Ovary (tissue), 9 donors: ENCODE data around the gene SLC12A3. TPM values are rescaled to one million over a fixed set of nuclear protein-coding genes. Genes with fewer than 3 reads are reported as not detected.
"Not testable (repeated sequence)": the region's sequence is repeated elsewhere in the genome, so short reads cannot be mapped to it uniquely, and the experiment has no call there.

Experiments
- DNase-seq, 5 donors: peaks; one replicate each; pipeline ENCODE4 v3.0.0-alpha.2; 2019 to 2020
- H3K27ac ChIP-seq, 2 donors: fragments of 200-600 bp; one replicate each; pipeline versions ENCODE4 v1.5.1 to v1.8.0; 2019 to 2022
- H3K27me3 ChIP-seq: fragments of 200-600 bp; one replicate; pipeline ENCODE4 v1.8.0; 2022
- H3K36me3 ChIP-seq: fragments of 200-600 bp; sonication (generic); one replicate; pipeline ENCODE4 v1.5.1; 2019
- H3K4me1 ChIP-seq: one replicate; pipeline ENCODE4 v1.8.1; 2013; ENCODE audit warnings: mild to moderate bottlenecking, moderate library complexity; ENCODE audit not compliant: insufficient read depth
- H3K4me3 ChIP-seq: fragments of 200-600 bp; sonication (generic); one replicate; pipeline ENCODE4 v1.5.1; 2017
- H3K9me3 ChIP-seq, 2 donors: fragments of 200-600 bp in 1 of 2; sonication (generic) in 1 of 2; one replicate each; pipeline versions ENCODE4 v1.5.1 to v1.8.1; 2013 to 2019; ENCODE audit warnings: mild to moderate bottlenecking in 1 of 2, moderate library complexity in 1 of 2
- EP300 ChIP-seq: sonication (generic); formaldehyde crosslinking; IDR thresholded peaks from one replicate; pipeline ENCODE4 v1.6.1; 2017; ENCODE audit warnings: antibody characterized with exemption
- POLR2A ChIP-seq: fragments of 450-650 bp; IDR thresholded peaks from one replicate; pipeline ENCODE4 v1.6.1; 2017; ENCODE audit warnings: antibody characterized with exemption, mild to moderate bottlenecking, moderate library complexity
- WGBS, 3 donors: extraction: QIAGEN DNeasy Blood & Tissue Kit in 1 of 3; methylation state at CpG; one replicate each; pipeline versions ENCODE4 v1.1.5 to v1.1.7; 2013 to 2017; 5-methylcytosine and 5-hydroxymethylcytosine counted together
- intact Hi-C, 4 donors: fragments of 100-400 bp; cut with DNase I; formaldehyde crosslinking; loops; one replicate each; pipeline versions ENCODE4 v1.11.0 to v1.15.1; 2022 to 2023
- polyA plus RNA-seq, 2 donors: library from polyadenylated mRNA; stranded (reverse); fragments of 200-250 nt in 1 of 2; fragments of 350-450 nt in 1 of 2; fragmentation: Illumina TruSeq in 1 of 2; extraction: RNeasy Lipid Tissue Mini Kit (QIAGEN cat#74804) in 1 of 2; gene quantifications; one replicate each; pipeline ENCODE4 v1.2.3, GENCODE V29; 2013 to 2014
- total RNA-seq, 7 donors: library from RNA; depleted of rRNA in 2 of 7; stranded (reverse); fragments of >200 nt in 2 of 7; fragmentation: NEBNext Ultra II Directional in 3 of 7; extraction: Animal tissue kit (Norgen Biotek cat#: 25700) in 3 of 7; gene quantifications; one replicate each; pipeline versions ENCODE4 v1.1.0 to v1.2.4, GENCODE V29; 2016 to 2023
- TF ChIP-seq, protein P1 (sequence below), 3 donors: fragments of 450-650 bp in 2 of 3; fragments of 200-600 bp in 1 of 3; IDR thresholded peaks; one replicate each; pipeline versions ENCODE4 v1.5.1 to v1.8.0; 2016 to 2022; ENCODE audit warnings: antibody characterized with exemption in 3 of 3, mild to moderate bottlenecking in 1 of 3
- donor health status: DM: no; HTN: no; CAD: no; lungs with moderate emphysema.
- donor health status: DM: no; HTN: no; CAD: no.
- donor health status: Bipolar disorder and iron deficiency.
- donor health status: DM: yes; HTN: yes; CAD: no.
- donor health status: DM: no; HTN: no; CAD: no.
- donor health status: DM: yes; HTN: yes; CAD: no.

SLC12A3 gene
- total and polyA plus RNA-seq, 9 donors = 0.04 to 0.37 TPM; not detected in 7

DNA sequence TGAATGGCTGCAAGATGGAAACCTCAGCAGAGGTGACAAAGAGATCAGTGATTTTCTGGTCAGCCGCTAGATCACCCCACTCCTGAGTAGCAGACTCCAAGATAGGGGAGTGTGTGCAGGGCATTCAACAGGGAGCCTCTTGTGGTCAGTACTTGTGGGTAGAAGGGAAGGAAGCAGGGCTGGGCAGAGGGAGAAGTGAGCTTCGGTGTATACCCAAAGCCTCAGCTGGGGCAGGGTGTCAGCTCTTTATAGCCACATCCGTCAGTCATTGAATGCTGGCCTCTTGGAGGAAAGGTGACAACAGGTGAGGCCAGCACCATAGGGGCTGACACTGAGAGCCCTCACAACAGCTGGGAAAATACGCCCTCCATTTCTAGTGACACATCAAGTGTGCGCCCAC is 2.2 kb upstream of the SLC12A3 start:
- intact Hi-C loops = loop anchor here in 2 of 4 donors (10.0 kb wide), 1 partner anchor 182 kb away; no protein-coding TSS in a partner anchor
- 83 to 95% (median 92%) methylated on average over 5 of the region's 5 CpGs for WGBS, 3 donors
- H3K4me3 ChIP-seq = no peak overlapping the region
- no peaks in the 10 kb centered on the region for H3K27me3 ChIP-seq
- H3K4me1 ChIP-seq = peaks cover 2% of the 10 kb centered on the region
- H3K9me3 ChIP-seq = no peaks in the 10 kb centered on the region
- no peak for DNase-seq
- TF ChIP-seq, protein P1, sequence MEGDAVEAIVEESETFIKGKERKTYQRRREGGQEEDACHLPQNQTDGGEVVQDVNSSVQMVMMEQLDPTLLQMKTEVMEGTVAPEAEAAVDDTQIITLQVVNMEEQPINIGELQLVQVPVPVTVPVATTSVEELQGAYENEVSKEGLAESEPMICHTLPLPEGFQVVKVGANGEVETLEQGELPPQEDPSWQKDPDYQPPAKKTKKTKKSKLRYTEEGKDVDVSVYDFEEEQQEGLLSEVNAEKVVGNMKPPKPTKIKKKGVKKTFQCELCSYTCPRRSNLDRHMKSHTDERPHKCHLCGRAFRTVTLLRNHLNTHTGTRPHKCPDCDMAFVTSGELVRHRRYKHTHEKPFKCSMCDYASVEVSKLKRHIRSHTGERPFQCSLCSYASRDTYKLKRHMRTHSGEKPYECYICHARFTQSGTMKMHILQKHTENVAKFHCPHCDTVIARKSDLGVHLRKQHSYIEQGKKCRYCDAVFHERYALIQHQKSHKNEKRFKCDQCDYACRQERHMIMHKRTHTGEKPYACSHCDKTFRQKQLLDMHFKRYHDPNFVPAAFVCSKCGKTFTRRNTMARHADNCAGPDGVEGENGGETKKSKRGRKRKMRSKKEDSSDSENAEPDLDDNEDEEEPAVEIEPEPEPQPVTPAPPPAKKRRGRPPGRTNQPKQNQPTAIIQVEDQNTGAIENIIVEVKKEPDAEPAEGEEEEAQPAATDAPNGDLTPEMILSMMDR (IDR thresholded peaks at IDR 0.05) = no peak
- TF ChIP-seq POLR2A = no peak
- no peak for TF ChIP-seq EP300
- no peaks in the 10 kb centered on the region for H3K36me3 ChIP-seq
- no peak overlapping the region for H3K27ac ChIP-seq

DNA sequence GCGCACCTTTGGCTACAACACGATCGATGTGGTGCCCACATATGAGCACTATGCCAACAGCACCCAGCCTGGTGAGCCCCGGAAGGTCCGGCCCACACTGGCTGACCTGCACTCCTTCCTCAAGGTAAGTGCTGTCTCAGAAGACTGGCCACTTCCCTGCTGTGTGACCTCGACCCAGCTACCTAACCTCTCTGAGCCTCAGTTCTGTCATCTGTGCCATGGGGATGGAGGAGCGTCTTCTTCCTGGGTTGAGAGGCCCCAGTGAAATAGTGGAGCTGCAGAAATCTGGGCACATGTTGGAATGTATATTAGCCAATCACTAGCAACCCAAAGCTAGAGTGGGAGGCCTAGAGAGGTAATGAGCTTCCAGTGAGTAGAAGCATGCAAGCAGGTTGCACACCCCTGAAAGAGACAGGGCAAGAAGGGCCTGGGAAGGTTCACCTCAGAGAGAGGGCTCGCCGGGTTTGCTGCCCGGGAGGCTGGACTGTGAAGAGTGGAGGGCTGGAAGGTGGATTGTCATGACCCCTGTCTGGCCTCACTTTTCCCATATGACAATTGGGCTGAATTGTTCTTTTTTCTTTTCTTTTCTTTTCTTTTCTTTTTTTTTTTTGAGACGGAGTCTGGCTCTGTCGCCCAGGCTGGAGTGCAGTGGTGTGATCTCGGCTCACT is 521 bp downstream of the SLC12A3 start:
- Histone ChIP-seq H3K9me3 (no peaks in the 10 kb centered on the region), H3K4me3 (no peak overlapping the region), H3K27ac (no peak overlapping the region), H3K36me3 (no peaks in the 10 kb centered on the region), H3K4me1 (peaks cover 2% of the 10 kb centered on the region), H3K27me3 (no peaks in the 10 kb centered on the region)
- no peak for DNase-seq
- WGBS, 3 donors = 90 to 95% (median 92%) methylated on average over 13 of the region's 13 CpGs
- TF ChIP-seq EP300 = no peak
- no peak for TF ChIP-seq POLR2A
- TF ChIP-seq, protein P1 (IDR thresholded peaks at IDR 0.05) = no peak
- intact Hi-C loops = loop anchor here (5.0 to 10.0 kb wide), 5 partner anchors 68 to 187 kb away; no protein-coding TSS in a partner anchor

DNA sequence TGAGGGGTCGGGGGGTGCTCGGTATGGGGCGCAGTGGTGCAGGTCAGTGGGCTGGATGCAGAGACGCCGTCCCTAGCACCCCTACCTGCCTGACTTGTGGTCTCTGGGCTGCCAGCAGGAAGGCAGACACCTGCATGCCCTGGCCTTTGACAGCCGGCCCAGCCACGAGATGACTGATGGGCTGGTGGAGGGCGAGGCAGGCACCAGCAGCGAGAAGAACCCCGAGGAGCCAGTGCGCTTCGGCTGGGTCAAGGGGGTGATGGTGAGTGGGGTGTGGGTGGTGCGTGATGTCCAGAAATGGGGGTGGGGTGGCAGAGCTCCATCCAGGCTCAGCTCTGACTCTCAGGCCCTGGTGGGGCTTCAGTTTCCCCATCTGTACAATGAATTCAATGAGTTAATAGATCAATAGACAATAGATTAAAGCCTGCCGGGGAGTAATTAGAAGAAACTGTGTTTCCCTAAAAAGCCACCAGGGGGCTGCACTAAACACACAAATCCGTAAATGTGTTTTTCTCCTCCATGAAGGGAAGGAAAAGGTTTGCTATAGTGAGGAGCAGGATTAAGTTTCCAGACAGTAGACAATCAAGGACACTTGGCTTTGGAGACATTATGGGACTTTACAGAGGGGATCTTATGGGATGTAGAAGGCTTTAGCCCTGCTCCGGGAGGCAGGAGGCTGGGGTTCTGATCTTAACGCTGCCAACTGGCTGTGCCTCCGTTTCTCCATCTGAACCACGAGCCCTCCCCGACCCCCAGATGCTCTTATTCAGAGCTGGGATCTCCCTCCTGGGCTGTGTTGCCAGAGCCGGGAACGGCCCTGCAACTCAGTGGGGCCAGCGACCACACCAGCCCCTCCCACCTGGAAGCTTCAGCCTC is 2.2 kb downstream of the SLC12A3 start:
- intact Hi-C loops = loop anchor here (5.0 to 10.0 kb wide), 5 partner anchors 70 to 185 kb away; no protein-coding TSS in a partner anchor
- DNase-seq = peak in 4 of 5 donors; percentile 31 to 64 (median 42)
- no peak for TF ChIP-seq POLR2A
- TF ChIP-seq, protein P1 (IDR thresholded peaks at IDR 0.05) = peak; percentile 66 to 90 (median 84)
- Histone ChIP-seq H3K4me1 (peaks cover 2% of the 10 kb centered on the region), H3K4me3 (no peak overlapping the region), H3K27me3 (no peaks in the 10 kb centered on the region), H3K36me3 (no peaks in the 10 kb centered on the region), H3K27ac (no peak overlapping the region), H3K9me3 (no peaks in the 10 kb centered on the region)
- WGBS, 3 donors = 28 to 40% (median 37%) methylated on average over 21 to 23 of the region's 23 CpGs

DNA sequence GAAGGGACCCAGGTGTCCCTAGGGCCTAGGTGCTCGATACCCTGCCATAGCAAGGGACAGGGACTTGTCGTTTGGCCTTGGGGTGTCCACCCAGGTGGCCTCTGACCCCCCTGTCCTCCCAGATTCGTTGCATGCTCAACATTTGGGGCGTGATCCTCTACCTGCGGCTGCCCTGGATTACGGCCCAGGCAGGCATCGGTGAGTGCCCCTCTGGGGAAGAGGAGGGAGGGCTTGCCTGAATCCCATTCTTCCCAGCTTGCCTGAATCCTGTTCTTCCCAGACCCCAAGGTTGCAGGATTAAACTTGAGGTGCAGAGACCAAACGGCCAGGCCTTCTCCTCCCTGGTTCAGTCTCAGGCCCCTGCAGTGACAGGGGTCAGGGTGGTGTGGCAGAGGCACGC is 3.2 kb downstream of the SLC12A3 start:
- no peaks in the 10 kb centered on the region for H3K9me3 ChIP-seq
- TF ChIP-seq, protein P1 (IDR thresholded peaks at IDR 0.05) = no peak
- TF ChIP-seq EP300 = no peak
- no peak for TF ChIP-seq POLR2A
- no peak overlapping the region for H3K4me3 ChIP-seq
- no peaks in the 10 kb centered on the region for H3K27me3 ChIP-seq
- no peak overlapping the region for H3K27ac ChIP-seq
- no peak for DNase-seq
- WGBS, 3 donors = 86 to 91% (median 90%) methylated on average over 9 of the region's 9 CpGs
- intact Hi-C loops = loop anchor here (5.0 to 10.0 kb wide), 5 partner anchors 71 to 184 kb away; no protein-coding TSS in a partner anchor
- H3K4me1 ChIP-seq = peaks cover 2% of the 10 kb centered on the region
- H3K36me3 ChIP-seq = no peaks in the 10 kb centered on the region

DNA sequence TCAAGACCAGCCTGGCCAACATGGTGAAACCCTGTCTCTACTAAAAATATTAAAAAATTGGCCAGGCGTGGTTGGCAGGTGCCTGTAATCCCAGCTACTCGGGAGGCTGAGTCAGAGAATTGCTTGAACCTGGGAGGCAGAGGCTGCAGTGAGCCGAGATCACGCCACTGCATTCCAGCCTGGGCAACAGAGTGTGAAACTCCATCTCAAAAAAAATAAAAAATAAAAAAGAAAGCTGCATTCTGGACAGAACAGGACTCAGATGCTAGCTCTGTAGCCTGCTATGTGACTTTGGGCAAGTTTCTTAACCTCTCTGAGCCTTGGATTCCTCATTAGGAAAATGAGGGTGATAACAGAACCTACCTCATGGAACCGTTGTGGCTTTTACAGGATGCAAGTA is 3.8 kb downstream of the SLC12A3 start:
- H3K9me3 ChIP-seq, H3K36me3 ChIP-seq, DNase-seq, H3K27ac ChIP-seq, H3K4me3 ChIP-seq, H3K27me3 ChIP-seq, H3K4me1 ChIP-seq: not testable (repeated sequence)
- 78 to 84% (median 81%) methylated on average over 5 of the region's 5 CpGs for WGBS, 3 donors
- intact Hi-C loops = loop anchor here (5.0 to 10.0 kb wide), 5 partner anchors 71 to 184 kb away; no protein-coding TSS in a partner anchor
